ENCODE results near the gene PALS1. TPM values are rescaled to one million over a fixed set of nuclear protein-coding genes. Genes with fewer than 3 reads are reported as not detected.

PALS1 gene
- total RNA-seq, 2 donors from 2014 or later, result 26.0 to 29.6 TPM

DNA sequence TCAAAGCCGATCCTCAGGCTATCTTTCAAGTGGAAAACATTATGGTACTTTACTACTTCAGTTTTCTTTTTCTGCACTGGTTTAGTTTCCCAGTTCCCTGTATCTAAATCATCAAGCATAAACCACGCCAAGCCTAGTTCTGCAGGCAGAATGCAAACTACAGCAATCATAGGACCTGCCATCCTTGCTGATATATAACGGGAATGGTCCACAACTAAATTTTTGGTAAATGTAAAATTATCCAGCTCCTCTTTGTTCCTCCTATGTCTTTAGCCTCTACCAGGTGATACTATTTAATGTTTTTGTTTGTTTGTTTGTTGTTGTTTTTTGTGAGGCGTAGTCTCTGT is 19.3 kb upstream of the PALS1 start:
- Histone ChIP-seq H3K9me3 (ENCODE audit: control insufficient read depth, low read length) (no peaks in the 10 kb centered on the region), H3K27ac (ENCODE audit: low read depth, low read length) (no peak overlapping the region), H3K4me1 (ENCODE audit: control insufficient read depth, insufficient read depth, low read length) (no peaks in the 10 kb centered on the region), H3K9ac (ENCODE audit: extremely low read depth, low read length, poor library complexity, severe bottlenecking) (no peak overlapping the region), H3K4me3 (ENCODE audit: low read length) (no peak overlapping the region), H3K36me3 (ENCODE audit: control insufficient read depth, insufficient read depth, low read length) (no peaks in the 10 kb centered on the region), H3K27me3 (ENCODE audit: control insufficient read depth, insufficient read depth, low read length, poor library complexity, severe bottlenecking) (no peaks in the 10 kb centered on the region)
- Mint-ChIP-seq H3K4me3 (no peak overlapping the region), H3K4me1 (no peaks in the 10 kb centered on the region), H3K27ac (no peak overlapping the region), H3K36me3 (ENCODE audit: low read depth) (no peaks in the 10 kb centered on the region), H3K9me3 (no peaks in the 10 kb centered on the region), H3K27me3 (ENCODE audit: insufficient read depth) (no peaks in the 10 kb centered on the region)
- DNase-seq, result no peak
- WGBS, 2 experiments (ENCODE audit: insufficient coverage in 1 of 2, insufficient read length in 1 of 2), result 86 to 92% methylated on average over 3 to 4 of the region's 4 CpGs
- TF ChIP-seq, protein P1, sequence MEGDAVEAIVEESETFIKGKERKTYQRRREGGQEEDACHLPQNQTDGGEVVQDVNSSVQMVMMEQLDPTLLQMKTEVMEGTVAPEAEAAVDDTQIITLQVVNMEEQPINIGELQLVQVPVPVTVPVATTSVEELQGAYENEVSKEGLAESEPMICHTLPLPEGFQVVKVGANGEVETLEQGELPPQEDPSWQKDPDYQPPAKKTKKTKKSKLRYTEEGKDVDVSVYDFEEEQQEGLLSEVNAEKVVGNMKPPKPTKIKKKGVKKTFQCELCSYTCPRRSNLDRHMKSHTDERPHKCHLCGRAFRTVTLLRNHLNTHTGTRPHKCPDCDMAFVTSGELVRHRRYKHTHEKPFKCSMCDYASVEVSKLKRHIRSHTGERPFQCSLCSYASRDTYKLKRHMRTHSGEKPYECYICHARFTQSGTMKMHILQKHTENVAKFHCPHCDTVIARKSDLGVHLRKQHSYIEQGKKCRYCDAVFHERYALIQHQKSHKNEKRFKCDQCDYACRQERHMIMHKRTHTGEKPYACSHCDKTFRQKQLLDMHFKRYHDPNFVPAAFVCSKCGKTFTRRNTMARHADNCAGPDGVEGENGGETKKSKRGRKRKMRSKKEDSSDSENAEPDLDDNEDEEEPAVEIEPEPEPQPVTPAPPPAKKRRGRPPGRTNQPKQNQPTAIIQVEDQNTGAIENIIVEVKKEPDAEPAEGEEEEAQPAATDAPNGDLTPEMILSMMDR (conservative IDR thresholded peaks at IDR 0.05), result no peak

DNA sequence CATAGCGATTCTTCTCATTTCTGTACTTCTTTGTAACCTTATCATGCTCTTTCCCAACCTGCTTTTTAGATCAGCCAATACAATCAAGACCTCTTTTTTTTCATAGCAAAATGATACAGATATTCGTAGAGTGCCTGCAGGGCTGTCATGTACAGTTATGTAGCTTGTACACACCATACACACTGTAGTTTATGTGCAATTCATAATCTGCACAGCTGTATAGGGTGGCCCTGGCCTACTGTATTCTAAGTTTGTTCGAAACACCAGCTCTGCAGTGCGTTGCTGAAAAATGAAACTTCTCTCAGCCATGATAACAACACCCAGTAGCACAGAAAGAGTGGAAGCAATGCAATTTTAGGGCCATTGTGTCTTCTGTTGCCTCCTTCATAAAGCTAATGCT is 15.7 kb upstream of the PALS1 start:
- 91 to 96% methylated on average over 4 of the region's 4 CpGs for WGBS, 2 experiments (ENCODE audit: insufficient coverage in 1 of 2, insufficient read length in 1 of 2)
- H3K27ac Mint-ChIP-seq, result no peak overlapping the region
- TF ChIP-seq, protein P1 (conservative IDR thresholded peaks at IDR 0.05), result no peak
- H3K9me3 ChIP-seq (ENCODE audit: control insufficient read depth, low read length), result no peaks in the 10 kb centered on the region
- no peak overlapping the region for H3K4me3 Mint-ChIP-seq
- H3K36me3 ChIP-seq (ENCODE audit: control insufficient read depth, insufficient read depth, low read length), result no peaks in the 10 kb centered on the region
- no peaks in the 10 kb centered on the region for H3K27me3 ChIP-seq (ENCODE audit: control insufficient read depth, insufficient read depth, low read length, poor library complexity, severe bottlenecking)
- no peaks in the 10 kb centered on the region for H3K9me3 Mint-ChIP-seq
- no peaks in the 10 kb centered on the region for H3K4me1 ChIP-seq (ENCODE audit: control insufficient read depth, insufficient read depth, low read length)
- H3K4me3 ChIP-seq (ENCODE audit: low read length), result no peak overlapping the region
- no peaks in the 10 kb centered on the region for H3K4me1 Mint-ChIP-seq
- H3K9ac ChIP-seq (ENCODE audit: extremely low read depth, low read length, poor library complexity, severe bottlenecking), result no peak overlapping the region
- no peak overlapping the region for H3K27ac ChIP-seq (ENCODE audit: low read depth, low read length)
- H3K27me3 Mint-ChIP-seq (ENCODE audit: insufficient read depth), result no peaks in the 10 kb centered on the region
- DNase-seq, result no peak
- no peaks in the 10 kb centered on the region for H3K36me3 Mint-ChIP-seq (ENCODE audit: low read depth)

DNA sequence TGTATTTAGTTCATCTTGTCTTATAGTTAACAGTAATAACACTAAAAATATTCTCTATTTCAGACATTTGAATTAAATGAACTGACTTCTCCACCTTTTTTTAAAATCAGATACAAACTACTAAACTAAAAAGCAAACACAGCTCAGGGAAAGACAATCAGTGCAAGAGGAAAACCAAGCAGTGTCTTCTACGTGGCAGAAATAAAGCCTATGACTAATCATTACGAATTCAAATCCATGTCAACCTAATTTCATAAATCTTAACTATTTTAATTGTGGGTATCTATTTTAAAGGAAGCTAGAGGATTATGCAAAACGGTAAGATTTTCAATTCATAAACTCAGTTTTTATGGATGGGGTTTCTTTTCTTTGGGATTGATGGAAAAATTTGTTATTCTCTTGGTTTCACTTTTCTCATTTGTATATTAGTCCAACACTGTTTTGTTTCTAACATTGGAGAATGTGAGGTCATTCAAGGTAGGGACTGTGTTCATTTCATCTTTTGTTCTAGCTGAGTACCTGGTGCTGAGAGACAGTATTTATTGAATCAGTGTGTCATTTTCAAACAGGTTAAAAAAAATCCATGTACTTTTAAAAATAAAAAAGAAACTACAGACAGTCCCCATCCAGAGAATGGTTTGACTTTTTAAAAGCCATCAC is 12.8 kb upstream of the PALS1 start:
- TF ChIP-seq, protein P1 (conservative IDR thresholded peaks at IDR 0.05), result no peak

More for the DNA sequence above, 12.8 kb upstream of the PALS1 start:
- H3K4me3 ChIP-seq (ENCODE audit: low read length), result no peak overlapping the region
- H3K27me3 ChIP-seq (ENCODE audit: control insufficient read depth, insufficient read depth, low read length, poor library complexity, severe bottlenecking), result no peaks in the 10 kb centered on the region
- H3K36me3 ChIP-seq (ENCODE audit: control insufficient read depth, insufficient read depth, low read length), result no peaks in the 10 kb centered on the region
- no peaks in the 10 kb centered on the region for H3K27me3 Mint-ChIP-seq (ENCODE audit: insufficient read depth)
- no peaks in the 10 kb centered on the region for H3K9me3 Mint-ChIP-seq
- no peaks in the 10 kb centered on the region for H3K9me3 ChIP-seq (ENCODE audit: control insufficient read depth, low read length)
- WGBS, 2 experiments (ENCODE audit: insufficient coverage in 1 of 2, insufficient read length in 1 of 2), result 92% methylated on average over 3 of the region's 3 CpGs; no CpG with 5 or more reads in 1 of the 2 experiments
- no peaks in the 10 kb centered on the region for H3K4me1 ChIP-seq (ENCODE audit: control insufficient read depth, insufficient read depth, low read length)
- no peak overlapping the region for H3K27ac ChIP-seq (ENCODE audit: low read depth, low read length)
- H3K36me3 Mint-ChIP-seq (ENCODE audit: low read depth), result no peaks in the 10 kb centered on the region
- no peak overlapping the region for H3K4me3 Mint-ChIP-seq
- H3K9ac ChIP-seq (ENCODE audit: extremely low read depth, low read length, poor library complexity, severe bottlenecking), result no peak overlapping the region
- H3K4me1 Mint-ChIP-seq, result no peaks in the 10 kb centered on the region
- H3K27ac Mint-ChIP-seq, result no peak overlapping the region
- no peak for DNase-seq
